PC-9 (cell line): ENCODE measurements around the gene LRRFIP1.

ENCODE experiments used
- EZH2 ChIP-seq: fragments of 200-600 bp; sonication (generic); IDR thresholded peaks from 2 replicates; pipeline ENCODE4 v1.8.0; 2017; ENCODE audit warnings: antibody characterized with exemption, low read depth
- TF ChIP-seq, protein P1 (sequence below): fragments of 200-600 bp; sonication (generic); conservative IDR thresholded peaks from 2 replicates; pipeline ENCODE4 v1.6.1; 2017; ENCODE audit warnings: mixed run types, antibody characterized with exemption, mild to moderate bottlenecking, moderate library complexity

- TF ChIP-seq, protein P1, sequence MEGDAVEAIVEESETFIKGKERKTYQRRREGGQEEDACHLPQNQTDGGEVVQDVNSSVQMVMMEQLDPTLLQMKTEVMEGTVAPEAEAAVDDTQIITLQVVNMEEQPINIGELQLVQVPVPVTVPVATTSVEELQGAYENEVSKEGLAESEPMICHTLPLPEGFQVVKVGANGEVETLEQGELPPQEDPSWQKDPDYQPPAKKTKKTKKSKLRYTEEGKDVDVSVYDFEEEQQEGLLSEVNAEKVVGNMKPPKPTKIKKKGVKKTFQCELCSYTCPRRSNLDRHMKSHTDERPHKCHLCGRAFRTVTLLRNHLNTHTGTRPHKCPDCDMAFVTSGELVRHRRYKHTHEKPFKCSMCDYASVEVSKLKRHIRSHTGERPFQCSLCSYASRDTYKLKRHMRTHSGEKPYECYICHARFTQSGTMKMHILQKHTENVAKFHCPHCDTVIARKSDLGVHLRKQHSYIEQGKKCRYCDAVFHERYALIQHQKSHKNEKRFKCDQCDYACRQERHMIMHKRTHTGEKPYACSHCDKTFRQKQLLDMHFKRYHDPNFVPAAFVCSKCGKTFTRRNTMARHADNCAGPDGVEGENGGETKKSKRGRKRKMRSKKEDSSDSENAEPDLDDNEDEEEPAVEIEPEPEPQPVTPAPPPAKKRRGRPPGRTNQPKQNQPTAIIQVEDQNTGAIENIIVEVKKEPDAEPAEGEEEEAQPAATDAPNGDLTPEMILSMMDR, result no peak
- no peak for TF ChIP-seq EZH2
Measured at GRCh38 chr2:237689336-237690131, 62.1 kb downstream of the LRRFIP1 start.
